Loucy (cell line): ENCODE data around the gene ZNHIT6.

ENCODE experiments used
- H2AFZ ChIP-seq: fragments of 200-600 bp; sonication (generic); 2 replicates; pipeline ENCODE4 v1.6.0; 2016; ENCODE audit warnings: antibody characterized with exemption, mild to moderate bottlenecking, low read length, moderate library complexity
- H3F3A ChIP-seq: fragments of 200-600 bp; 2 replicates; pipeline ENCODE4 v1.6.0; 2016; ENCODE audit warnings: antibody characterized with exemption, low read depth, mild to moderate bottlenecking
- H3K27me3 ChIP-seq: fragments of 200-600 bp; sonication (generic); 2 replicates; pipeline ENCODE4 v1.6.1; 2014; ENCODE audit warnings: low read length, mild to moderate bottlenecking; ENCODE audit not compliant: insufficient read depth, poor library complexity, severe bottlenecking
- H3K36me3 ChIP-seq: fragments of 200-600 bp; sonication (generic); 2 replicates; pipeline ENCODE4 v1.6.1; 2016; ENCODE audit warnings: low read length; ENCODE audit not compliant: insufficient read depth
- H3K4me1 ChIP-seq: fragments of 200-600 bp; sonication (generic); 2 replicates; pipeline ENCODE4 v1.5.1; 2014; ENCODE audit warnings: low read length, mild to moderate bottlenecking; ENCODE audit not compliant: insufficient read depth, poor library complexity, severe bottlenecking
- H3K4me2 ChIP-seq: fragments of 200-600 bp; sonication (generic); 2 replicates; pipeline ENCODE4 v1.6.0; 2014; ENCODE audit warnings: antibody characterized with exemption, low read length, low read depth, mild to moderate bottlenecking; ENCODE audit not compliant: poor library complexity, severe bottlenecking
- H3K4me3 ChIP-seq: fragments of 200-600 bp; sonication (generic); 2 replicates; pipeline ENCODE4 v1.5.1; 2014; ENCODE audit warnings: low read length, mild to moderate bottlenecking, mixed read lengths; ENCODE audit not compliant: poor library complexity, severe bottlenecking
- H3K79me2 ChIP-seq: fragments of 200-600 bp; sonication (generic); 2 replicates; pipeline ENCODE4 v1.6.1; 2014; ENCODE audit warnings: low read length; ENCODE audit not compliant: insufficient read depth
- H3K9ac ChIP-seq: fragments of 200-600 bp; sonication (generic); 2 replicates; pipeline ENCODE4 v1.6.0; 2014; ENCODE audit warnings: mild to moderate bottlenecking, low read depth, low read length, moderate library complexity; ENCODE audit not compliant: poor library complexity, severe bottlenecking
- H3K9me2 ChIP-seq: fragments of 200-600 bp; sonication (generic); replicated peaks from 2 replicates; pipeline ENCODE4 v1.6.1; 2016; ENCODE audit warnings: low read depth, low read length, mixed read lengths
- H3K9me3 ChIP-seq: fragments of 200-600 bp; sonication (generic); 2 replicates; pipeline ENCODE4 v1.6.1; 2014; ENCODE audit warnings: mild to moderate bottlenecking, antibody characterized with exemption, low read length, low read depth; ENCODE audit not compliant: insufficient read depth
- H4K20me1 ChIP-seq: fragments of 200-600 bp; sonication (generic); 2 replicates; pipeline ENCODE4 v1.6.0; 2014; ENCODE audit warnings: antibody characterized with exemption, low read length, mild to moderate bottlenecking; ENCODE audit not compliant: insufficient read depth, poor library complexity, severe bottlenecking
- EZH2phosphoT487 ChIP-seq: fragments of 200-600 bp; IDR thresholded peaks from 2 replicates; pipeline ENCODE4 v1.6.1; 2018; ENCODE audit warnings: antibody characterized with exemption, mild to moderate bottlenecking, moderate library complexity, borderline replicate concordance
- TF ChIP-seq, protein P1 (sequence below): fragments of 200-600 bp; sonication (generic); conservative IDR thresholded peaks from 2 replicates; pipeline ENCODE4 v1.5.1; 2014; ENCODE audit warnings: mild to moderate bottlenecking, antibody characterized with exemption, low read length

Gene ZNHIT6

DNA sequence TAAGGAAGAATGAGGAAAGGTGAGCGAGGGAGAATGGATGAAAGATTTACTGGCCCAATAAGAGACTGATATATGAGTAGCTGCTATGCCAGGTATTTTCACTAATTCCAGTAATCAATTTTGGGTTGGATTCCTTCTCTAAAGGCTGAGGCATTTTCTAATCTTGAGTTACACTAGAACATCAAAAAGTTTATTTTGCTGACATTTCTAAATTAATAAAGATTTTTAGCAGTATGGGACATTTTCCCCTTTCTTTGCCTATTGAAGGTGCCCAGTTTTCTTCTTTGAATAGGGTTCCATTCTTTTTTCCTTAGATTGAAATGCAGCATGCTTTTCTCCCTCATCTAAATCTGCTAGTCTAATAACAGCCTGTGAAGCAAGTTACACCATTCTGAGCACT lies 52.9 kb downstream of the ZNHIT6 start:
- H4K20me1 ChIP-seq = no peaks in the 10 kb centered on the region
- H3K4me2 ChIP-seq = no peak overlapping the region
- no peak overlapping the region for H2AFZ ChIP-seq
- H3K79me2 ChIP-seq = no peaks in the 10 kb centered on the region
- no peaks in the 10 kb centered on the region for H3K9me2 ChIP-seq
- H3K36me3 ChIP-seq = peaks cover 40% of the 10 kb centered on the region
- no peaks in the 10 kb centered on the region for H3K27me3 ChIP-seq
- H3F3A ChIP-seq = no peaks in the 10 kb centered on the region
- no peak overlapping the region for H3K4me3 ChIP-seq
- H3K9me3 ChIP-seq = no peaks in the 10 kb centered on the region
- no peaks in the 10 kb centered on the region for H3K4me1 ChIP-seq
- H3K9ac ChIP-seq = no peak overlapping the region
- TF ChIP-seq, protein P1, sequence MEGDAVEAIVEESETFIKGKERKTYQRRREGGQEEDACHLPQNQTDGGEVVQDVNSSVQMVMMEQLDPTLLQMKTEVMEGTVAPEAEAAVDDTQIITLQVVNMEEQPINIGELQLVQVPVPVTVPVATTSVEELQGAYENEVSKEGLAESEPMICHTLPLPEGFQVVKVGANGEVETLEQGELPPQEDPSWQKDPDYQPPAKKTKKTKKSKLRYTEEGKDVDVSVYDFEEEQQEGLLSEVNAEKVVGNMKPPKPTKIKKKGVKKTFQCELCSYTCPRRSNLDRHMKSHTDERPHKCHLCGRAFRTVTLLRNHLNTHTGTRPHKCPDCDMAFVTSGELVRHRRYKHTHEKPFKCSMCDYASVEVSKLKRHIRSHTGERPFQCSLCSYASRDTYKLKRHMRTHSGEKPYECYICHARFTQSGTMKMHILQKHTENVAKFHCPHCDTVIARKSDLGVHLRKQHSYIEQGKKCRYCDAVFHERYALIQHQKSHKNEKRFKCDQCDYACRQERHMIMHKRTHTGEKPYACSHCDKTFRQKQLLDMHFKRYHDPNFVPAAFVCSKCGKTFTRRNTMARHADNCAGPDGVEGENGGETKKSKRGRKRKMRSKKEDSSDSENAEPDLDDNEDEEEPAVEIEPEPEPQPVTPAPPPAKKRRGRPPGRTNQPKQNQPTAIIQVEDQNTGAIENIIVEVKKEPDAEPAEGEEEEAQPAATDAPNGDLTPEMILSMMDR = no peak
- TF ChIP-seq EZH2phosphoT487 = no peak

DNA sequence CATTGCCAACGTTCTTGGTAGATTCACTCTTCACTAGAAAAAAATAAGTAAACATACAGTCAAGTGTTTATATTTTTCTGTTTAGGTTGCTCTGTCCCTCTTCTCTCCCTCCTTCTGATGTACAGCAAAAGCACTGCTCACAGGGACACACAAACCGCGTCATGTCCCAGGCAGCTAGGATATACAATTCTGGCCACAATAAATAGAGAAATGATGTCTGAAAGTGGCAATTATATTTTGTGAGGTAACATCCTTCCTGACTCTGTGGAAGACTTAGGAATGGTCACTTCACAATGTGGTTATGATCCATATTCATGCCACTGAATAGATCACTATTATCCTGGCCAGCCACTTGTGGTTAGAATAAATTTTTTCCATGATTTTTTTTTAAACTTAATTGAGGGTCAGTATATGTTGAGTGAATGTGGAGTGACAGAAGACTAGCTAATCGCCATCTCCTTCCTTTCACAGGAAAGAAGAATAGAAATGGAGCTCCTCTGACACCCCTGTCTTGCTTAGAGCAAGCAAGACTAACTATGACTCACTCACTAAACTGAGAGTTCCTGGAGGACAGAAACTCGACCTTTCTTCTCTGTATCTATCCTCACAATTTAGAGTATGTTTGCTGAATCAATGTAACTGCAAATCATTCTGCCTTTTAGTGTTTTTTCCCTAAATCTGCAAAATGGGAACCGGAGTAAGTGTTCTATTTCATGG lies 54.0 kb downstream of the ZNHIT6 start:
- Histone ChIP-seq H3K79me2 (no peaks in the 10 kb centered on the region), H3K4me2 (no peak overlapping the region), H4K20me1 (no peaks in the 10 kb centered on the region), H3K4me3 (no peak overlapping the region), H3K9ac (no peak overlapping the region), H3K4me1 (no peaks in the 10 kb centered on the region), H3F3A (no peaks in the 10 kb centered on the region), H2AFZ (no peak overlapping the region), H3K27me3 (no peaks in the 10 kb centered on the region), H3K36me3 (peaks cover 47% of the 10 kb centered on the region), H3K9me2 (no peaks in the 10 kb centered on the region), H3K9me3 (peaks cover 2% of the 10 kb centered on the region; the same call in 1 of the 2 replicates)
- TF ChIP-seq, protein P1 = no peak
- TF ChIP-seq EZH2phosphoT487 = no peak

DNA sequence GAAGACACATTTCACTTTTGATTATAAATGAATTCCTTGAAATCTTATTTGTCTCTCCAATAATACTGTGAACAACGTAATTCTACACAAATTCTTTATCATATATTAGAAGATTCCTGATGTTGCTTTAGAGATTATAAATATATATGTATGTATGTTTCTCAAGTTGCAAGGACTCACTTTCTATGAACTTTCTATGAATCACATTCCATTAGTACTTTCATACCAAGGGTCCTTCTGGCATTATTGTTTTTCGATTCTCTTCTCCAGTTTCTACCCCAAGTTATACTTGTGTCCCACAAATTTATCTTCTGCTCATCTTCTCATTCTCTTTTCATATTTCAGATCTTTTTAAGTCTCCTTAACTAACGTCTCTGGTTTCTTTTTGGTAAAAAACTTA lies 55.9 kb downstream of the ZNHIT6 start:
- Histone ChIP-seq H3K36me3 (peaks cover 52% of the 10 kb centered on the region), H4K20me1 (no peaks in the 10 kb centered on the region), H3K9ac (no peak overlapping the region), H2AFZ (no peak overlapping the region), H3K27me3 (no peaks in the 10 kb centered on the region), H3K4me3 (no peak overlapping the region), H3K79me2 (no peaks in the 10 kb centered on the region), H3K9me2 (no peaks in the 10 kb centered on the region), H3K4me2 (no peak overlapping the region), H3F3A (no peaks in the 10 kb centered on the region), H3K4me1 (no peaks in the 10 kb centered on the region), H3K9me3 (peaks cover 6% of the 10 kb centered on the region; the same call in 1 of the 2 replicates)
- TF ChIP-seq EZH2phosphoT487 = no peak
- TF ChIP-seq, protein P1 = no peak
